Umbilical cord (tissue), 2 donors: ENCODE results near the gene MYO6. TPM values are rescaled to one million over a fixed set of nuclear protein-coding genes. Genes with fewer than 3 reads are reported as not detected.
A peak's percentile ranks its signal among the peaks of the same experiment; 100 is the strongest.

Experiments
- DNase-seq: peaks from one replicate; pipeline ENCODE4 v3.0.0-alpha.2; 2015; ENCODE audit warnings: low spot score
- total RNA-seq: library from RNA; depleted of rRNA; stranded (reverse); fragments of >200 nt; gene quantifications from one replicate; pipeline ENCODE4 v1.2.3, GENCODE V29; 2014; ENCODE audit warnings: low replicate concordance; ENCODE audit not compliant: insufficient read depth

Gene MYO6
- total RNA-seq, 1 donor from 2014 or later, result 6.7 TPM

DNA sequence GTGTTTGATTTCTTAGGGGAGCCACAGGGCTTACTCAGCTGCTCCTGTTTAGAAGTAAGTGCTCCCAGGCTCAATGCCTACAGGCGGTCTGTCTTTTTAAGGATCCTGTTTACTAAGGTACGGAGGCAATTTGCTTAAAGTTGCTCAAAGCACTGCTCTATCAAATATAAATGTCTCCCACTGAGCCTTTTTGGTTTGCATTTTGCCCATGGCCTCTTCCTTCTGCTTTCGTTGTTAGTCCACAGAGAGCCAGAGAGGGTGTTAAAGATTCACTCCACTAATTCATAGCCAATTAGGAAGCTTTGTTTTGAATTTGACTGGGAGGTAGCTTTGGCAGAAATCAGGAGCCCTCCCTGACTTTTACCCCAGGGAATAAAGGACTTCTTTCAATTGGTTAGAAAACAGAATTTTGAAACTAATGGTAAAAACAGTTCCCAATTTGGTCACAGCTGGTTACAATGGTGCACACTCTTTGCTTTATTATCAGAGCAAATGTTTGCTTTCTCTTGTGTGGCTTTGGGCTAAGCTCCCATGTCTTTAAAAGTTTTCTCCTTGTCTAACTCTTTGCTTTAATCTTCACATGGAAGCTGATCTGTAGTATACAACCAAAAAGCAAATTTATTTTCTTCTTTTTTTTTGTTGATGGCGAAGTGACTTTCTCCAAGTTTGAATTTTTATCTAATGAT lies 197.2 kb downstream of the MYO6 start:
- no peak for DNase-seq

DNA sequence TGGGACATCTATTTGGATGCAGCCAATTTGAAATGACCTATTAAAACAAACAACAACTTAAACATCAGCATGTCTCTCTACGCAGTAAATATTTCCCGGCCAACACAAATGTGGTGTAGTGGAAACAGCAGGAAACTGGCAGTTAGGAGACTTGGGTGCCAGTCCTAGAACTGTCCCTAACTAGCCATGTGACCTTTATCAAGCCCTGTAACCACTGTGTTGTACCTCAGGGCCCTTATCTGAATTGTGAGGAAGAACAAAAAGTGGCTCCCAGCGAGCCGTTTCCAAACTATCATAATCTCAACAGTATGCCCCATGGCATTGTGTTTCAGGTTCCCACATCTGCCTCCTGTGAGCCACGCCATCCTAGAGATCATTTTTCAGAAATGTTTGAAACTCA lies 198.9 kb downstream of the MYO6 start:
- no peak for DNase-seq

DNA sequence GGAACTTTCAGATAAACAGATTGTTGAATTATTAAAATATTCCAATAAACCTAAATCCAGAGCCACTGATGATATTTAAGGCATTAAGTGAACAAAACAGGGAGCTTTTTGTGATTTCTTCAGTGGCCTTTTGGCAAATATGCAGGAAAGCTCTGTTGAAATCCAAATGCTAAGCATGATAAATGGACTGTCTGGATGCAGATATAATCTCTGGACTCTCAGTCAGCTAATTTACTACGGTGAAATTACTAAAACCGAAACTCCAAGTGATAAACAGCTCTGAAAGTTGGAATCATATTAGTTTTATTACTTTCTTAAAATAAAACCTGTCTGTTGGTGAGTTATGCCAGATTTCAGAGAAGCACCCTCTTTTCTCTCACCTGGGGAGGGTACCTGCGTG lies 203.1 kb downstream of the MYO6 start:
- peak; percentile 37 for DNase-seq

DNA sequence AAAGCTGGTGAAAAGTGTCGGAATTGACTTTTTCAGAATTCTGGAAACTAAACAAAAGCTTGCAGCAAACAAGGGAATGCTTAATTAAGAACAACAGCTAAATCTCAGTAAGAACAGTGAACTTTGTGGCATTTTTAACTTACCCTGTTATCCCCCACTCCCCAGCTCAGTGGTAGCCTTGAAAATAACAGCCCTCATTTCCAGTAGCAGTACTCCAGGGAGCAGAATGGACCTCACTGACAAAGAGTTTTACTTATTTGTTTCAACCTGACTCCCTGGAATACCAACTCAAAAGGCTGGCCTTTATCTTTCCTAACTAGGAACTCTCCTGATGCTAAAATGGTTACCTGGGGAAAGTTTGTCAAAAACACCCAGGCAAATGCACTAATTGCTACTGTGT lies 214.5 kb downstream of the MYO6 start:
- no peak for DNase-seq

DNA sequence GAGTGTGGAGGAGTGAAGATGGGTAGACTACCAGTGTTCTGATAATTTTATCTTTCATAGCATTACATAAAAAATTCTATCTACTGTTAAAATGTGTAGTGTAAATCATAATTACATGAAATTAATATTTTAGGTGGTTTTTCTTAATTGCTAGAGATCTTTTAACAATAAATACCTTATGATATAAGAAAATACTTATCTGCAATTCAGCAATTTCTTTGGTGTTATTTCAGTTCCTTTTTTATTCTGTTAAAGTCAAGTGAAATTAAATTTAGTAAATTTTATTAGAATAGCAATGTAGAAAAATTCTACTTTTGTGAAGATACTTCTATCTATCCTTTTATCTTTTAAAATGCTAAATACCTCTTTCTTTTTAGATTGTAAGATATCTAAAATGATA lies 219.1 kb downstream of the MYO6 start:
- DNase-seq, result no peak

Other genes with a start within 250 kb of the MYO6 start
- 282 TPM for gene SENP6, start 147.4 kb upstream of the MYO6 start, total RNA-seq